Osteoblast (primary cell): ENCODE results near the gene PKN2. TPM values are rescaled to one million over a fixed set of nuclear protein-coding genes. Genes with fewer than 3 reads are reported as not detected.

ENCODE experiments used
- DNase-seq: peaks from one replicate; pipeline ENCODE4 v3.0.0; 2011; ENCODE audit warnings: low spot score, mixed read lengths; ENCODE audit not compliant: insufficient read length; ENCODE audit errors: missing footprints
- H2AFZ ChIP-seq: 2 replicates; pipeline ENCODE4 v1.6.0; 2011; ENCODE audit warnings: mild to moderate bottlenecking, low read length
- H3K27ac ChIP-seq: 2 replicates; pipeline ENCODE4 v1.5.1; 2011; ENCODE audit warnings: mild to moderate bottlenecking, low read depth, low read length, moderate library complexity
- H3K27me3 ChIP-seq: 2 replicates; pipeline ENCODE4 v1.6.0; 2012; ENCODE audit warnings: mild to moderate bottlenecking, control low read depth, inconsistent platforms, low read length, moderate library complexity; ENCODE audit not compliant: insufficient read depth
- H3K36me3 ChIP-seq: 2 replicates; pipeline ENCODE4 v1.5.1; 2011; ENCODE audit warnings: mild to moderate bottlenecking, low read length, control low read depth, moderate library complexity; ENCODE audit not compliant: insufficient read depth
- H3K4me1 ChIP-seq: 2 replicates; pipeline ENCODE4 v1.5.1; 2011; ENCODE audit warnings: mild to moderate bottlenecking, low read length, control low read depth, moderate library complexity; ENCODE audit not compliant: insufficient read depth
- H3K4me2 ChIP-seq: 2 replicates; pipeline ENCODE4 v1.6.0; 2011; ENCODE audit warnings: mild to moderate bottlenecking, low read length; ENCODE audit not compliant: insufficient read depth
- H3K4me3 ChIP-seq: fragments of 200-600 bp; sonication (generic); 3 replicates; pipeline ENCODE4 v1.5.1; 2012; ENCODE audit warnings: mild to moderate bottlenecking, low read length, inconsistent platforms; ENCODE audit not compliant: insufficient read depth
- H3K79me2 ChIP-seq: 2 replicates; pipeline ENCODE4 v1.6.0; 2012; ENCODE audit warnings: mild to moderate bottlenecking, low read length, control low read depth, inconsistent platforms; ENCODE audit not compliant: insufficient read depth
- H3K9me3 ChIP-seq: 2 replicates; pipeline ENCODE4 v1.5.1; 2011; ENCODE audit warnings: low read depth, low read length, control low read depth
- H4K20me1 ChIP-seq: 2 replicates; pipeline ENCODE4 v1.6.0; 2012; ENCODE audit warnings: mild to moderate bottlenecking, low read length, control low read depth; ENCODE audit not compliant: insufficient read depth
- CTCF ChIP-seq: IDR thresholded peaks from 2 replicates; pipeline ENCODE4 v1.5.1; 2011; ENCODE audit warnings: mild to moderate bottlenecking, low read depth, low read length, moderate library complexity; ENCODE audit errors: extremely low read depth
- total RNA-seq: library from RNA; depleted of rRNA; stranded (reverse); fragments of >200 nt; gene quantifications from 2 replicates; pipeline ENCODE4 v1.2.3, GENCODE V29; 2012

PKN2 gene
- total RNA-seq, 1 donor: 43.4 TPM

GRCh38 chr1:88737338-88737927 is 53.4 kb downstream of the PKN2 start:
- peaks cover 20% of the 10 kb centered on the region for H4K20me1 ChIP-seq
- no peak overlapping the region for H3K27ac ChIP-seq

GRCh38 chr1:88740784-88741183 is 56.7 kb downstream of the PKN2 start:
- H4K20me1 ChIP-seq: peaks cover 17% of the 10 kb centered on the region
- H3K79me2 ChIP-seq: peaks cover 52% of the 10 kb centered on the region
- no peaks in the 10 kb centered on the region for H3K27me3 ChIP-seq
- no peak overlapping the region for H2AFZ ChIP-seq
- no peak for TF ChIP-seq CTCF
- no peak overlapping the region for H3K4me2 ChIP-seq
- no peaks in the 10 kb centered on the region for H3K9me3 ChIP-seq
- no peak overlapping the region for H3K4me3 ChIP-seq
- H3K27ac ChIP-seq: peak overlapping the region; percentile 11
- peaks cover 9% of the 10 kb centered on the region for H3K36me3 ChIP-seq
- no peak for DNase-seq
- H3K4me1 ChIP-seq: peaks cover 9% of the 10 kb centered on the region

More at GRCh38 chr1:88737338-88737927, 53.4 kb downstream of the PKN2 start:
- no peak overlapping the region for H2AFZ ChIP-seq
- H3K27me3 ChIP-seq: no peaks in the 10 kb centered on the region
- no peak overlapping the region for H3K4me2 ChIP-seq
- H3K36me3 ChIP-seq: peaks cover 2% of the 10 kb centered on the region
- H3K79me2 ChIP-seq: peaks cover 77% of the 10 kb centered on the region
- peaks cover 9% of the 10 kb centered on the region for H3K4me1 ChIP-seq
- TF ChIP-seq CTCF: no peak
- no peaks in the 10 kb centered on the region for H3K9me3 ChIP-seq
- H3K4me3 ChIP-seq: no peak overlapping the region
- DNase-seq: no peak

GRCh38 chr1:88741413-88741812 is 57.3 kb downstream of the PKN2 start:
- Histone ChIP-seq H3K4me3 (no peak overlapping the region), H3K27me3 (no peaks in the 10 kb centered on the region), H4K20me1 (peaks cover 13% of the 10 kb centered on the region), H3K27ac (peak overlapping the region; percentile 11), H2AFZ (no peak overlapping the region), H3K4me2 (peak overlapping the region; percentile 1), H3K4me1 (peaks cover 9% of the 10 kb centered on the region), H3K79me2 (peaks cover 46% of the 10 kb centered on the region), H3K9me3 (no peaks in the 10 kb centered on the region), H3K36me3 (peaks cover 9% of the 10 kb centered on the region)
- TF ChIP-seq CTCF: no peak
- DNase-seq: peak; percentile 59

GRCh38 chr1:88742531-88742930 is 58.5 kb downstream of the PKN2 start:
- Histone ChIP-seq H3K9me3 (no peaks in the 10 kb centered on the region), H3K4me2 (no peak overlapping the region), H3K27me3 (no peaks in the 10 kb centered on the region), H2AFZ (no peak overlapping the region), H4K20me1 (peaks cover 3% of the 10 kb centered on the region), H3K27ac (no peak overlapping the region), H3K79me2 (peaks cover 34% of the 10 kb centered on the region), H3K4me3 (no peak overlapping the region), H3K4me1 (peaks cover 9% of the 10 kb centered on the region), H3K36me3 (peaks cover 9% of the 10 kb centered on the region)
- no peak for TF ChIP-seq CTCF
- no peak for DNase-seq
